Lower leg skin (tissue), 3 donors: ENCODE measurements around the gene HHIPL2.

Experiments used
- CTCF ChIP-seq, 3 donors: fragments of 450-650 bp; IDR thresholded peaks; one replicate each; pipeline ENCODE4 v1.5.1; 2016; ENCODE audit warnings: antibody characterized with exemption in 3 of 3, mild to moderate bottlenecking in 3 of 3, moderate library complexity in 2 of 3
- POLR2A ChIP-seq, 2 donors: fragments of 450-650 bp; IDR thresholded peaks; one replicate each; pipeline ENCODE4 v1.6.1; 2016 to 2017; ENCODE audit warnings: antibody characterized with exemption in 2 of 2, mild to moderate bottlenecking in 1 of 2, moderate library complexity in 1 of 2

GRCh38 chr1:222561656-222562055, 13.8 kb upstream of the HHIPL2 start:
- TF ChIP-seq CTCF (IDR thresholded peaks at IDR 0.05), result no peak
- no peak for TF ChIP-seq POLR2A (IDR thresholded peaks at IDR 0.05)
